Psoas muscle (tissue), 8 donors: Measurements from ENCODE around the gene GPC6. TPM values are rescaled to one million over a fixed set of nuclear protein-coding genes. Genes with fewer than 3 reads are reported as not detected.

Experiments
- ATAC-seq, 4 donors: fragments of 200-7000 bp; cut with Tn5 transposase; one replicate each; pipeline ENCODE4 v1.9.1; 2020; ENCODE audit warnings: moderate library complexity in 3 of 4, mild to moderate bottlenecking in 2 of 4
- DNase-seq, 2 donors: peaks; one replicate each; pipeline ENCODE4 v3.0.0-alpha.2; 2020
- H3K27ac ChIP-seq: fragments of 200-600 bp; one replicate; pipeline ENCODE4 v1.8.0; 2022
- H3K27me3 ChIP-seq, 3 donors: fragments of 200-600 bp in 1 of 3; one replicate each; pipeline versions ENCODE4 v1.6.1 to v1.8.0; 2013 to 2022; ENCODE audit warnings: low read length in 2 of 3, mild to moderate bottlenecking in 2 of 3, moderate library complexity in 1 of 3; ENCODE audit not compliant: insufficient read depth in 3 of 3
- H3K36me3 ChIP-seq, 2 donors: fragments of 200-600 bp in 1 of 2; one replicate each; pipeline versions ENCODE4 v1.6.1 to v1.8.0; 2013 to 2022; ENCODE audit warnings: low read depth in 1 of 2, mild to moderate bottlenecking in 1 of 2, moderate library complexity in 1 of 2; ENCODE audit not compliant: insufficient read depth in 1 of 2
- H3K4me1 ChIP-seq: fragments of 200-600 bp; one replicate; pipeline ENCODE4 v1.8.0; 2022
- H3K4me3 ChIP-seq: fragments of 200-600 bp; one replicate; pipeline ENCODE4 v1.8.0; 2022; ENCODE audit warnings: mild to moderate bottlenecking
- H3K9me3 ChIP-seq: fragments of 200-600 bp; one replicate; pipeline ENCODE4 v1.8.0; 2022
- WGBS, 3 donors: extraction: QIAGEN DNeasy Blood & Tissue Kit; methylation state at CpG; one replicate each; pipeline versions ENCODE4 v1.1.6 to v1.1.7; 2013; 5-methylcytosine and 5-hydroxymethylcytosine counted together
- intact Hi-C, 2 donors: fragments of 100-400 bp; cut with DNase I; formaldehyde crosslinking; loops; one replicate each; pipeline versions ENCODE4 v1.11.0 to v1.14.2; 2022
- polyA plus RNA-seq, 3 donors: library from polyadenylated mRNA; stranded (reverse); fragments of 200-250 nt; gene quantifications; one replicate each; pipeline ENCODE4 v1.2.3, GENCODE V29; 2013
- total RNA-seq, 4 donors: library from RNA; stranded (reverse); fragmentation: NEBNext Ultra II Directional in 2 of 4; extraction: Animal tissue kit (Norgen Biotek cat#: 25700) in 2 of 4; gene quantifications; one replicate each; pipeline versions ENCODE4 v1.2.1 to v1.2.4, GENCODE V29; 2021 to 2023
- TF ChIP-seq, protein P1 (sequence below): fragments of 200-600 bp; IDR thresholded peaks from one replicate; pipeline ENCODE4 v1.8.0; 2022; ENCODE audit warnings: antibody characterized with exemption
- donor health status: healthy with polysubstance abuse.
- donor health status: DM: no; HTN: no; CAD: no; lungs with moderate emphysema.
- donor health status: Bipolar disorder and iron deficiency.
- donor health status: healthy.
- donor health status: DM: yes; HTN: yes; CAD: no.
- donor health status: DM: no; HTN: no; CAD: no.
- donor health status: DM: no; HTN: no; CAD: no.
- donor health status: DM: yes; HTN: yes; CAD: no.

GPC6 gene
- total and polyA plus RNA-seq, 7 donors = 0.07 to 3.7 (median 0.57) TPM

- WGBS, 3 donors = 58 to 64% (median 61%) methylated on average over 4 of the region's 4 CpGs
- Histone ChIP-seq H3K4me3 (no peak overlapping the region), H3K27ac (no peak overlapping the region), H3K4me1 (no peaks in the 10 kb centered on the region), H3K9me3 (no peaks in the 10 kb centered on the region), H3K36me3 (no peaks in the 10 kb centered on the region), H3K27me3 (no peaks in the 10 kb centered on the region)
- DNase-seq (no peak), ATAC-seq (no peak)
- TF ChIP-seq, protein P1, sequence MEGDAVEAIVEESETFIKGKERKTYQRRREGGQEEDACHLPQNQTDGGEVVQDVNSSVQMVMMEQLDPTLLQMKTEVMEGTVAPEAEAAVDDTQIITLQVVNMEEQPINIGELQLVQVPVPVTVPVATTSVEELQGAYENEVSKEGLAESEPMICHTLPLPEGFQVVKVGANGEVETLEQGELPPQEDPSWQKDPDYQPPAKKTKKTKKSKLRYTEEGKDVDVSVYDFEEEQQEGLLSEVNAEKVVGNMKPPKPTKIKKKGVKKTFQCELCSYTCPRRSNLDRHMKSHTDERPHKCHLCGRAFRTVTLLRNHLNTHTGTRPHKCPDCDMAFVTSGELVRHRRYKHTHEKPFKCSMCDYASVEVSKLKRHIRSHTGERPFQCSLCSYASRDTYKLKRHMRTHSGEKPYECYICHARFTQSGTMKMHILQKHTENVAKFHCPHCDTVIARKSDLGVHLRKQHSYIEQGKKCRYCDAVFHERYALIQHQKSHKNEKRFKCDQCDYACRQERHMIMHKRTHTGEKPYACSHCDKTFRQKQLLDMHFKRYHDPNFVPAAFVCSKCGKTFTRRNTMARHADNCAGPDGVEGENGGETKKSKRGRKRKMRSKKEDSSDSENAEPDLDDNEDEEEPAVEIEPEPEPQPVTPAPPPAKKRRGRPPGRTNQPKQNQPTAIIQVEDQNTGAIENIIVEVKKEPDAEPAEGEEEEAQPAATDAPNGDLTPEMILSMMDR = no peak
- intact Hi-C loops = no loop called here
These were observed 171.8 kb downstream of the GPC6 start for GRCh38 chr13:93398167-93399035.

DNA sequence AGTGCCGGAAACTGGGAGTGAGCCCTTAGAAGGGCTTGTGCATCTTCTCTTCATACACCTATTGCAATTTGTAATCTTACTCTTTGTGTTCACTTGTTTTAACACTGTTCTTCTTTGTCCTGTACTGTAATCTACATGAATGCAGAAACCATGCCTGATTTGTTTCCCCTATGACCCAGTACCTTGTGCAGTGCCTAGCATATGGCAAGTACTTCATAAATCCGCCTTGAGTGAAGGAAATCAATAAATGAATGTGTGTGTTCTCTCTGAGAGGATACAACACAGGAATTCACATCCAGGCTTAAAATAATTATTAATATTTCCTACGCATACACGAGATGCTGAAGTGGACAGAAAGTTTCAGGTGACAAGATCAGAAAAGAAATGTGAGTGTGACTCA is 172.6 kb downstream of the GPC6 start:
- Histone ChIP-seq H3K4me1 (no peaks in the 10 kb centered on the region), H3K36me3 (no peaks in the 10 kb centered on the region), H3K27me3 (no peaks in the 10 kb centered on the region), H3K4me3 (no peak overlapping the region), H3K9me3 (no peaks in the 10 kb centered on the region), H3K27ac (no peak overlapping the region)
- intact Hi-C loops = no loop called here
- TF ChIP-seq, protein P1 = no peak
- ATAC-seq = no peak
- no peak for DNase-seq
- WGBS, 3 donors = 88 to 97% (median 90%) methylated on average over 4 of the region's 4 CpGs

DNA sequence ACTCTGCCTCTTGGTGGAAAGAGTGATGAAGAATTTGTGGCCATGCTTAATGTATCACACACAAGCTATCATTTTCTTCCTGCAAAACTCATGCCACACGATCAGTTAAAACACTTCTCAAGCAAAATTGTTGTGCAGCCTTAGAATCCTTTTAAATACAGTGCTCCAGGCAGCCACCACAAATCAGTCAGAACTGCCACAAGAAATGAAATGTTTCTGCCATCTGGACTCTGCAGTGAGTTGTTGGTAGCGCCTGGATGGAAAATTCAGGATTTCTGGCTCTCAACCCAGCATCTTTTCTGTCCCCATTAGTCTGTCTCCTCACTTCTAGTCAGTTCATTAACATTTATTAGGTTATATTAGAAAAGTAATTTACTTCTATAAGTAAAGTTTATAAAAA is 179.5 kb downstream of the GPC6 start:
- Histone ChIP-seq H3K36me3 (no peaks in the 10 kb centered on the region), H3K27me3 (no peaks in the 10 kb centered on the region), H3K4me1 (no peaks in the 10 kb centered on the region), H3K4me3 (no peak overlapping the region), H3K27ac (no peak overlapping the region), H3K9me3 (no peaks in the 10 kb centered on the region)
- ATAC-seq (no peak), DNase-seq (no peak)
- TF ChIP-seq, protein P1 = no peak
- intact Hi-C loops = no loop called here
- WGBS, 3 donors = 58 to 79% (median 58%) methylated on average over 2 of the region's 2 CpGs

DNA sequence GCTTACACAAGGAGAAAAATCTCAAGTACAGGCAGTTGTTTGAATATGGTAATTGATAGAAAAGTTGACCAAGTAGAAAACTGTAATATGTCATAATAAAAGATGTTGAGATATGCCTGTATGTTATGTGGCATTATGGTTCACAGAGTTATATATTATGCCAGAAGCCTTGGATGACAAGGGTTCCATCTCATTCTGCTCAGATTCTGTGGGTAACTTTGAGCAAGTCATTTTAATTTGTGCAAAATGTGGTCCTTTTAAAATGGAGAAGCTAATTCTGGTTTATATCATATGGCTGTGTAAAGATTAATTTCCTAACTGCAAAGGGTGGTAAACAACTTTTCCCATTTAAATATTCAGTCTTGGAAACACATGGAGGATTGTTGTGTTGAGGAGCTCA is 180.9 kb downstream of the GPC6 start:
- ATAC-seq (no peak), DNase-seq (no peak)
- Histone ChIP-seq H3K27ac (no peak overlapping the region), H3K36me3 (no peaks in the 10 kb centered on the region), H3K27me3 (no peaks in the 10 kb centered on the region), H3K4me1 (no peaks in the 10 kb centered on the region), H3K9me3 (no peaks in the 10 kb centered on the region), H3K4me3 (no peak overlapping the region)
- intact Hi-C loops = no loop called here
- TF ChIP-seq, protein P1 = no peak

- DNase-seq (no peak), ATAC-seq (no peak)
- Histone ChIP-seq H3K27me3 (no peaks in the 10 kb centered on the region), H3K9me3 (no peaks in the 10 kb centered on the region), H3K27ac (no peak overlapping the region), H3K4me3 (no peak overlapping the region), H3K36me3 (no peaks in the 10 kb centered on the region), H3K4me1 (no peaks in the 10 kb centered on the region)
- WGBS, 3 donors = 90 to 95% (median 90%) methylated on average over 3 of the region's 3 CpGs
- TF ChIP-seq, protein P1 = no peak
- intact Hi-C loops = no loop called here
These were observed 182.4 kb downstream of the GPC6 start for GRCh38 chr13:93409001-93409400.
